K562 (cell line): ENCODE measurements around the gene EXOC4. TPM values are rescaled to one million over a fixed set of nuclear protein-coding genes. Genes with fewer than 3 reads are reported as not detected.

Source experiments
- ATAC-seq: fragments of 200-7000 bp; cut with Tn5 transposase; 3 replicates; pipeline ENCODE4 v1.9.1; 2020; ENCODE audit warnings: moderate library complexity
- BruUV-seq: library from RNA; stranded (reverse); fragments of 400-500 nt; replicated peaks from 2 replicates; lab custom pipeline; 2021; lab: Mats Ljungman, UMichigan
- CTCF ChIA-PET: fragments of 300-600 bp; formaldehyde crosslinking; extraction: SDS; loops from one replicate; lab custom pipeline; 2021; ENCODE audit warnings: low intra/inter-chr PET ratio; lab: Yijun Ruan, JAX
- POLR2A ChIA-PET: fragments of 300-600, 350-650 bp; sonication (Branson Sonifier 250); formaldehyde crosslinking; extraction: SDS; loops from one replicate; lab custom pipeline; 2021; ENCODE audit warnings: antibody characterized with exemption, inconsistent platforms; lab: Yijun Ruan, JAX
- DNase-seq, 4 experiments: peaks; one replicate each; pipeline versions ENCODE4 v3.0.0 to v3.0.0-alpha.2; 2011 to 2018; ENCODE audit warnings: low spot score in 3 of 4, mixed read lengths in 3 of 4; ENCODE audit errors: extremely low read depth in 1 of 4
- FAIRE-seq: peaks from 2 replicates; lab custom pipeline; 2011; peaks lifted over from hg19 to GRCh38; lab: Jason Lieb, UNC
- H2AFZ ChIP-seq: 2 replicates; pipeline ENCODE4 v1.6.0; 2011; ENCODE audit warnings: low read depth, low read length, control low read depth, inconsistent platforms
- H3K27ac ChIP-seq: fragments of 200-600 bp; 3 replicates; pipeline ENCODE4 v1.8.0; 2011; ENCODE audit warnings: low read depth, mild to moderate bottlenecking, control low read depth, inconsistent platforms, low read length, moderate library complexity, mixed read lengths; ENCODE audit errors: extremely low read depth
- H3K27me3 ChIP-seq, 2 experiments: fragments of 300-600 bp in 1 of 2; 2 replicates in 1 of 2; 3 replicates in 1 of 2; pipeline versions ENCODE4 v1.6.0 to v1.8.0; 2011; ENCODE audit warnings: inconsistent platforms in 2 of 2, low read length in 2 of 2, mild to moderate bottlenecking in 1 of 2, mixed read lengths in 1 of 2, moderate library complexity in 1 of 2; ENCODE audit not compliant: control insufficient read depth in 2 of 2, insufficient read depth in 2 of 2
- H3K36me3 ChIP-seq: fragments of 300-600 bp; 3 replicates; pipeline ENCODE4 v1.8.0; 2011; ENCODE audit warnings: mild to moderate bottlenecking, low read length, inconsistent platforms; ENCODE audit not compliant: control insufficient read depth, insufficient read depth
- H3K4me1 ChIP-seq, 2 experiments: fragments of 200-600 bp in 1 of 2; replicated peaks in 1 of 2; 2 replicates in 1 of 2; 3 replicates in 1 of 2; pipeline versions ENCODE4 v1.5.1 to v1.8.0; 2011; ENCODE audit warnings: inconsistent platforms in 2 of 2, low read length in 2 of 2, mild to moderate bottlenecking in 1 of 2, mixed read lengths in 1 of 2, moderate library complexity in 1 of 2; ENCODE audit not compliant: control insufficient read depth in 2 of 2, insufficient read depth in 2 of 2
- H3K4me2 ChIP-seq: 2 replicates; pipeline ENCODE4 v1.6.1; 2011; ENCODE audit warnings: low read length, control low read depth, inconsistent platforms, mixed read lengths; ENCODE audit not compliant: insufficient read depth
- H3K4me3 ChIP-seq: fragments of 200-600 bp; sonication (generic), shearing (Covaris generic); 2 replicates; pipeline ENCODE4 v1.5.1; 2016; ENCODE audit warnings: control low read depth, inconsistent platforms
- H3K79me2 ChIP-seq: fragments of 200-600 bp; 3 replicates; pipeline ENCODE4 v1.8.0; 2011; ENCODE audit warnings: low read length, inconsistent platforms; ENCODE audit not compliant: control insufficient read depth, insufficient read depth
- H3K9ac ChIP-seq, 2 experiments: 2 replicates each; pipeline versions ENCODE4 v1.6.0 to v1.6.1; 2011; ENCODE audit warnings: low read depth in 2 of 2, low read length in 2 of 2, control low read depth in 1 of 2, inconsistent platforms in 1 of 2, mild to moderate bottlenecking in 1 of 2, mixed read lengths in 1 of 2; ENCODE audit not compliant: insufficient read depth in 1 of 2
- H3K9me1 ChIP-seq: one replicate; pipeline ENCODE4 v1.6.0; 2011; ENCODE audit warnings: inconsistent platforms, mild to moderate bottlenecking, low read length, moderate library complexity; ENCODE audit not compliant: control insufficient read depth, insufficient read depth
- H3K9me3 ChIP-seq: replicated peaks from 2 replicates; pipeline ENCODE4 v1.5.1; 2011; ENCODE audit warnings: low read depth, low read length, inconsistent platforms; ENCODE audit not compliant: control insufficient read depth, insufficient read depth
- H4K20me1 ChIP-seq: replicated peaks from 2 replicates; pipeline ENCODE4 v1.6.1; 2011; ENCODE audit warnings: low read length, inconsistent platforms, mixed read lengths; ENCODE audit not compliant: control insufficient read depth, insufficient read depth
- CEBPG ChIP-seq, 3 experiments: fragments of 200-800 bp in 1 of 3; sonication (Bioruptor generic) in 1 of 3; sonication (generic) in 1 of 3; formaldehyde crosslinking in 1 of 3; IDR thresholded peaks in 2 of 3; conservative IDR thresholded peaks in 1 of 3; 2 replicates each; pipeline versions ENCODE4 v1.6.1 to v1.8.0; 2016 to 2022; ENCODE audit warnings: missing compliant biosample characterization in 2 of 3, missing genetic modification characterization in 2 of 3, mild to moderate bottlenecking in 1 of 3, missing genetic modification reagents in 1 of 3
- CXXC5 ChIP-seq: fragments of 250-450 bp; sonication (Bioruptor Pico); IDR thresholded peaks from 2 replicates; pipeline ENCODE4 v1.8.0; 2022; ENCODE audit warnings: inconsistent platforms, mild to moderate bottlenecking, moderate library complexity
- DPF2 ChIP-seq: fragments of 450-650 bp; IDR thresholded peaks from 2 replicates; pipeline ENCODE4 v1.6.1; 2016
- E2F3 ChIP-seq: fragments of 250-450 bp; sonication (Bioruptor Pico); IDR thresholded peaks from 2 replicates; pipeline ENCODE4 v1.4.0; 2020; ENCODE audit warnings: mild to moderate bottlenecking
- EP300 ChIP-seq: IDR thresholded peaks from 2 replicates; pipeline ENCODE4 v1.6.1; 2012; ENCODE audit warnings: low read length, improper control_type of control experiment
- JUND ChIP-seq, 2 experiments: IDR thresholded peaks; 2 replicates in 1 of 2; 3 replicates in 1 of 2; pipeline ENCODE4 v1.6.1; 2011; ENCODE audit warnings: borderline replicate concordance in 2 of 2, low read depth in 2 of 2, low read length in 2 of 2, improper control_type of control experiment in 1 of 2, missing biosample characterization in 1 of 2, missing genetic modification characterization in 1 of 2, missing genetic modification reagents in 1 of 2
- KDM1A ChIP-seq, 2 experiments: fragments of 450-650 bp; IDR thresholded peaks; 2 replicates each; pipeline ENCODE4 v1.6.1; 2016; ENCODE audit warnings: mild to moderate bottlenecking in 2 of 2
- MLLT1 ChIP-seq, 2 experiments: fragments of 450-650 bp; IDR thresholded peaks; 2 replicates each; pipeline ENCODE4 v1.6.1; 2016
- POLR2H ChIP-seq: IDR thresholded peaks from 2 replicates; pipeline ENCODE4 v1.6.1; 2016; ENCODE audit warnings: missing genetic modification characterization, low read depth, mild to moderate bottlenecking, control low read depth, missing compliant biosample characterization, moderate library complexity
- RCOR1 ChIP-seq, 2 experiments: IDR thresholded peaks; 2 replicates each; pipeline ENCODE4 v1.6.1; 2012; ENCODE audit warnings: low read depth in 2 of 2, low read length in 2 of 2, borderline replicate concordance in 1 of 2, improper control_type of control experiment in 1 of 2
- SAP30 ChIP-seq: fragments of 200-600 bp; sonication (generic); IDR thresholded peaks from 2 replicates; pipeline ENCODE4 v1.6.1; 2012; ENCODE audit warnings: borderline replicate concordance, low read depth, mild to moderate bottlenecking, moderate library complexity, low read length, control low read depth, inconsistent platforms; ENCODE audit not compliant: insufficient read depth, poor library complexity, severe bottlenecking
- SMAD4 ChIP-seq: fragments of 250-450 bp; sonication (Bioruptor Pico); conservative IDR thresholded peaks from 2 replicates; pipeline ENCODE4 v1.8.0; 2021; ENCODE audit warnings: inconsistent platforms, mild to moderate bottlenecking, moderate library complexity
- SMARCE1 ChIP-seq: fragments of 450-650 bp; IDR thresholded peaks from 2 replicates; pipeline ENCODE4 v1.7.1; 2016; ENCODE audit warnings: mild to moderate bottlenecking
- SOX6 ChIP-seq: fragments of 450-650 bp; IDR thresholded peaks from 2 replicates; pipeline ENCODE4 v1.6.1; 2014; ENCODE audit warnings: mild to moderate bottlenecking
- ZNF766 ChIP-seq: fragments of 200-800 bp; sonication (Bioruptor generic); conservative IDR thresholded peaks from 2 replicates; pipeline ENCODE4 v1.6.1; 2016; ENCODE audit warnings: missing genetic modification characterization, missing compliant biosample characterization
- WGBS: fragments of 100-300 bp; shearing (Covaris generic); methylation state at CpG from one replicate; pipeline ENCODE4 v1.1.6; 2016; ENCODE audit warnings: low coverage, mixed read lengths; ENCODE audit not compliant: insufficient coverage; ENCODE audit errors: missing lambda C conversion rate; 5-methylcytosine and 5-hydroxymethylcytosine counted together
- in situ Hi-C: fragments of 300-500 bp; cut with MboI; formaldehyde crosslinking; loops from 4 replicates; pipeline ENCODE4 v1.15.0; 2018; ENCODE audit warnings: inconsistent platforms, mixed read lengths
- intact Hi-C: fragments of 100-400 bp; cut with micrococcal nuclease; formaldehyde crosslinking; loops from 2 replicates; pipeline ENCODE4 v1.14.2; 2022
- polyA plus RNA-seq, 8 experiments: library from polyadenylated mRNA; depleted of rRNA in 4 of 8; stranded (reverse) in 5 of 8; unstranded in 3 of 8; fragments of >200 nt; fragmentation: Nextera tagmentation in 2 of 8; fragmentation: Illumina TruSeq in 1 of 8; extraction: Ambion mirVana in 2 of 8; extraction: Trizol in 1 of 8; gene quantifications; 2 replicates each; pipeline versions ENCODE4 v1.2.1 to v1.2.3, GENCODE V29; 2011 to 2014; ENCODE audit warnings: inconsistent platforms in 1 of 8, missing spikeins in 1 of 8
- total RNA-seq, 7 experiments: library from RNA; depleted of rRNA in 6 of 7; stranded (reverse); fragments of >200 nt in 6 of 7; fragmentation: Illumina TruSeq in 2 of 7; extraction: Trizol in 2 of 7; gene quantifications; 2 replicates each; pipeline versions ENCODE4 v1.2.1 to v1.2.3, GENCODE V29; 2011 to 2021; ENCODE audit warnings: low replicate concordance in 1 of 7
- TF ChIP-seq, protein P1 (sequence below): fragments of 450-650 bp; IDR thresholded peaks from 2 replicates; pipeline ENCODE4 v1.6.1; 2016; ENCODE audit warnings: low read depth, mild to moderate bottlenecking, moderate library complexity

The EXOC4 gene
- total and polyA plus RNA-seq, 9 of the 15 experiments (the other 6 are each of a cell fraction or from before 2014, with no cell fraction given): 18.5 to 73.1 (median 46.6) TPM

DNA sequence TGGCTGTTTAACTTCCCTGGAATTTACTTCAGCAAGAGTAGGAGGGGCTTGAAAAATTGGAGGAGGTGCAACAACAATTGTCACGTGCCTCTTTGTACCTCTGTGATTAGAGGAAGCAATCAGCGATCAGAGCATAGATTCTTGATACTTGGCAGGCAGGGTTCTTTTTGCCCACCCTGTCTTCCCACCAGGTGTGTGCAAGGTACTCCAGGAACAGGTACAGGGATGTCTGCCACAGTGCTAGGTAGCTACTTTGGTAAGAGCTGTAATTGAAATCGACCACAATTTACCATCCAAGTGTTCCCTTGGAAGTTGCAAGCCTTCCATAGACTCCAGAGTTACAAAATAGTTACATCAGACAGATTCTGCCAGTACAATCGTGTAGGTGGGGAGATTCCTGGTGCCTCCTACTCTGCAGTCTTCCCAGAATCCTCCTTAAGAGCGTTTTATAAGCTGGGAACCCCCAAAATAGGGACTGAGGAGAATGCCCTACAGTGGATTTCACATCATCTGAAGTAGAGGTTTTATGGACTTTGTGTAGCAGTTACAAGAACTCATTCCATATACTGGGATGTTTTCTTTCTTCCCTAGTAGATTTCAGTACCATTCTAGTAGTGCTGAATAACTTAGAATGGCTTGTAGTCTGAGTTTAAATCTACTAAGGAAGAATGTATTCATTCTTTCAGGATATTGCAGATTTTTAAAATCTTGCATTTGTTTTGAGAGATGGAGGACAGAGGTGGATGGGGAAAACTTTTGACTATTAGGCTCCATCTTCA lies 101.9 kb downstream of the EXOC4 start (continued):
- peak; percentile 76; the same call in 1 of the 2 replicates for TF ChIP-seq POLR2H (tag)
- no peak for TF ChIP-seq E2F3 (CRISPR knock-in tag)
- TF ChIP-seq, all 486 proteins: peak for 36

- 15% methylated on average over 3 of the region's 3 CpGs for WGBS
- no peak overlapping the region for H2AFZ ChIP-seq
- intact Hi-C loops (no loop called here), in situ Hi-C loops (no loop called here)
- BruUV-seq: no TSS peak
- CTCF ChIA-PET: no interaction called here
- no peak overlapping the region for H3K4me3 ChIP-seq
- no peak for FAIRE-seq
- POLR2A ChIA-PET: interaction anchor here (1.2 to 1.3 kb wide), 2 partner anchors 13 to 22 kb away, joined by 3 to 4 read pairs; no protein-coding TSS in a partner anchor
- ATAC-seq: peak; percentile 51
- no peak overlapping the region for H3K9ac ChIP-seq
- H3K4me1 ChIP-seq: peaks cover 0 to 15% of the 10 kb centered on the region in 2 experiments; a peak in 3 of 5 replicates
- H3K9me3 ChIP-seq: 0 out of 2 replicates have a peak, but pooled peaks cover 2% of the 10 kb centered on the region
- H4K20me1 ChIP-seq: no peaks in the 10 kb centered on the region
- peak overlapping the region; percentile 19; the same call in 1 of the 3 replicates for H3K27ac ChIP-seq
- H3K27me3 ChIP-seq: no peaks in the 10 kb centered on the region
- no peaks in the 10 kb centered on the region for H3K9me1 ChIP-seq
- DNase-seq: peak in 1 of 4 experiments; percentile 22
- no peak overlapping the region for H3K4me2 ChIP-seq
- H3K79me2 ChIP-seq: peaks cover 9% of the 10 kb centered on the region; the same call in 1 of the 3 replicates
- H3K36me3 ChIP-seq: 0 out of 3 replicates have a peak, but pooled peaks cover 3% of the 10 kb centered on the region
- TF ChIP-seq JUND (IDR thresholded peaks at IDR 0.05; ENCODE audit: borderline replicate concordance, low read depth, low read length) (peak; percentile 20; the same call in 1 of the 2 replicates), JUND (tag; IDR thresholded peaks at IDR 0.05; ENCODE audit: borderline replicate concordance, low read depth, low read length) (0 out of 3 replicates have a peak, but pooled peaks have one; percentile 17), RCOR1 (IDR thresholded peaks at IDR 0.05; ENCODE audit: borderline replicate concordance in 1 of 2, low read depth in 2 of 2, low read length in 2 of 2) (peak in 1 of 2 experiments; percentile 14; a peak in 1 of 4 replicates), MLLT1 (IDR thresholded peaks at IDR 0.05) (no peak), DPF2 (0 out of 2 replicates have a peak, but pooled peaks have one; percentile 32), KDM1A (IDR thresholded peaks at IDR 0.05) (0 out of 4 replicates have a peak, but pooled peaks of 1 of the 2 experiments have one; percentile 14), SOX6 (no peak), SMARCE1 (peak; percentile 56; the same call in 1 of the 2 replicates), SAP30 (no peak), SMAD4 (peak; percentile 41; the same call in 1 of the 2 replicates), ZNF766 (CRISPR knock-in tag) (peak; percentile 49; the same call in 1 of the 2 replicates), CEBPG (CRISPR knock-in tag; IDR thresholded peaks at IDR 0.05) (no peak), CEBPG (tag; conservative IDR thresholded peaks at IDR 0.05 in 1 of 2, IDR thresholded peaks at IDR 0.05 in 1 of 2) (peak; percentile 74 to 88), CXXC5 (CRISPR knock-in tag) (peak; percentile 25), EP300 (peak; percentile 67; the same call in 1 of the 2 replicates)
- TF ChIP-seq, protein P1, sequence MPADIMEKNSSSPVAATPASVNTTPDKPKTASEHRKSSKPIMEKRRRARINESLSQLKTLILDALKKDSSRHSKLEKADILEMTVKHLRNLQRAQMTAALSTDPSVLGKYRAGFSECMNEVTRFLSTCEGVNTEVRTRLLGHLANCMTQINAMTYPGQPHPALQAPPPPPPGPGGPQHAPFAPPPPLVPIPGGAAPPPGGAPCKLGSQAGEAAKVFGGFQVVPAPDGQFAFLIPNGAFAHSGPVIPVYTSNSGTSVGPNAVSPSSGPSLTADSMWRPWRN: 0 out of 2 replicates have a peak, but pooled peaks have one; percentile 13
These were observed 102.4 kb downstream of the EXOC4 start for GRCh38 chr7:133355325-133355708.
